Liver (tissue), 3 donors: ENCODE results near the gene XKR7.

Experiments
- EGR1 ChIP-seq, 2 donors: IDR thresholded peaks; 2 replicates each; pipeline ENCODE4 v1.6.1; 2016 to 2018; ENCODE audit warnings: antibody characterized with exemption in 2 of 2, low read depth in 2 of 2
- JUND ChIP-seq, 2 donors: IDR thresholded peaks; 2 replicates each; pipeline ENCODE4 v1.6.1; 2016; ENCODE audit warnings: antibody characterized with exemption in 2 of 2
- RAD21 ChIP-seq, 2 donors: IDR thresholded peaks; 2 replicates each; pipeline ENCODE4 v1.6.1; 2016; ENCODE audit warnings: antibody characterized with exemption in 2 of 2, mild to moderate bottlenecking in 2 of 2
- RXRA ChIP-seq, 2 donors: IDR thresholded peaks; 2 replicates each; pipeline ENCODE4 v1.6.1; 2017 to 2018; ENCODE audit warnings: antibody characterized with exemption in 2 of 2, mild to moderate bottlenecking in 1 of 2
- SP1 ChIP-seq: IDR thresholded peaks from 2 replicates; pipeline ENCODE4 v1.6.1; 2018; ENCODE audit warnings: antibody characterized with exemption, mild to moderate bottlenecking
- TAF1 ChIP-seq: conservative IDR thresholded peaks from 2 replicates; pipeline ENCODE4 v1.6.1; 2016; ENCODE audit warnings: antibody characterized with exemption, mild to moderate bottlenecking
- YY1 ChIP-seq: IDR thresholded peaks from 2 replicates; pipeline ENCODE4 v1.6.1; 2016; ENCODE audit warnings: antibody characterized with exemption, mild to moderate bottlenecking
- TF ChIP-seq, protein P1 (sequence below): fragments of 150-350 bp; IDR thresholded peaks from 2 replicates; pipeline ENCODE4 v1.5.1; 2017; ENCODE audit warnings: improper control_type of control experiment, low read depth, low read length; ENCODE audit not compliant: missing input control
- TF ChIP-seq, protein P2 (sequence below): IDR thresholded peaks from 2 replicates; pipeline ENCODE4 v1.6.1; 2016; ENCODE audit warnings: antibody characterized with exemption
- TF ChIP-seq, protein P3 (sequence below): IDR thresholded peaks from 2 replicates; pipeline ENCODE4 v1.6.1; 2016; ENCODE audit warnings: antibody characterized with exemption
- TF ChIP-seq, protein P4 (sequence below): IDR thresholded peaks from 2 replicates; pipeline ENCODE4 v1.6.1; 2016; ENCODE audit warnings: antibody characterized with exemption, mild to moderate bottlenecking
- donor health status: healthy.
- donor health status: healthy.

DNA sequence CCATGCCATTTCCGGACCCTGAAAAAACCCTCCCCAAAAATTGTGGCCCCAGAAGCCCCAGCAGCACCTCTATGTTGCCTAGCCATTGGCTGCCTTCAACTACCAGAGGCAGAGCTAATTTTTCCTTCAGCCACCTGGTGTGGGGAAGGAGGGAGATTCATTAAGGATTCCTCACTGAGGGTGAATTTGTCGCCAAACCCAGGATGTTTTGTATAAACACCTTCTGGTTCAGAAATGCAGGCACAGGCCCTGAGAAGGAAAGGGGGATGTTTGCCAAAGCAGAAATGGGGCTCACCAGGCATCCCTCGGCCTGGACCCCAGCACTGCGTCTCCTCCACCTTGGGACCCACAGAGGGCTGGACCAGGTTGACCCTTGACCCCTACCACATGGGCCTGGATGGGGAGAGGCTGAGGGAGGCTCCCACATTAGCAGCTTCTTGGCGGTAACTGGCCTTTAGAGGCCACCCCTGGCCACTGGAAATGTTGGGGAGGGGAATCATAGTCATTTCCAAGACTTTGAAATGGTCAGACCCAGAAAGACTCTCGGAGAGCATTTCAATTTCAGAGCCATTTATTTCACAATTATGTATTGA is 14.3 kb upstream of the XKR7 start:
- TF ChIP-seq, protein P1, sequence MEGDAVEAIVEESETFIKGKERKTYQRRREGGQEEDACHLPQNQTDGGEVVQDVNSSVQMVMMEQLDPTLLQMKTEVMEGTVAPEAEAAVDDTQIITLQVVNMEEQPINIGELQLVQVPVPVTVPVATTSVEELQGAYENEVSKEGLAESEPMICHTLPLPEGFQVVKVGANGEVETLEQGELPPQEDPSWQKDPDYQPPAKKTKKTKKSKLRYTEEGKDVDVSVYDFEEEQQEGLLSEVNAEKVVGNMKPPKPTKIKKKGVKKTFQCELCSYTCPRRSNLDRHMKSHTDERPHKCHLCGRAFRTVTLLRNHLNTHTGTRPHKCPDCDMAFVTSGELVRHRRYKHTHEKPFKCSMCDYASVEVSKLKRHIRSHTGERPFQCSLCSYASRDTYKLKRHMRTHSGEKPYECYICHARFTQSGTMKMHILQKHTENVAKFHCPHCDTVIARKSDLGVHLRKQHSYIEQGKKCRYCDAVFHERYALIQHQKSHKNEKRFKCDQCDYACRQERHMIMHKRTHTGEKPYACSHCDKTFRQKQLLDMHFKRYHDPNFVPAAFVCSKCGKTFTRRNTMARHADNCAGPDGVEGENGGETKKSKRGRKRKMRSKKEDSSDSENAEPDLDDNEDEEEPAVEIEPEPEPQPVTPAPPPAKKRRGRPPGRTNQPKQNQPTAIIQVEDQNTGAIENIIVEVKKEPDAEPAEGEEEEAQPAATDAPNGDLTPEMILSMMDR: no peak
- no peak for TF ChIP-seq YY1
- TF ChIP-seq TAF1: no peak
- TF ChIP-seq, protein P2, sequence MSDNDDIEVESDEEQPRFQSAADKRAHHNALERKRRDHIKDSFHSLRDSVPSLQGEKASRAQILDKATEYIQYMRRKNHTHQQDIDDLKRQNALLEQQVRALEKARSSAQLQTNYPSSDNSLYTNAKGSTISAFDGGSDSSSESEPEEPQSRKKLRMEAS: no peak
- no peak for TF ChIP-seq RXRA (IDR thresholded peaks at IDR 0.05)
- no peak for TF ChIP-seq EGR1 (IDR thresholded peaks at IDR 0.05; ENCODE audit: low read depth in 2 of 2)
- TF ChIP-seq RAD21 (IDR thresholded peaks at IDR 0.05): no peak
- TF ChIP-seq, protein P3, sequence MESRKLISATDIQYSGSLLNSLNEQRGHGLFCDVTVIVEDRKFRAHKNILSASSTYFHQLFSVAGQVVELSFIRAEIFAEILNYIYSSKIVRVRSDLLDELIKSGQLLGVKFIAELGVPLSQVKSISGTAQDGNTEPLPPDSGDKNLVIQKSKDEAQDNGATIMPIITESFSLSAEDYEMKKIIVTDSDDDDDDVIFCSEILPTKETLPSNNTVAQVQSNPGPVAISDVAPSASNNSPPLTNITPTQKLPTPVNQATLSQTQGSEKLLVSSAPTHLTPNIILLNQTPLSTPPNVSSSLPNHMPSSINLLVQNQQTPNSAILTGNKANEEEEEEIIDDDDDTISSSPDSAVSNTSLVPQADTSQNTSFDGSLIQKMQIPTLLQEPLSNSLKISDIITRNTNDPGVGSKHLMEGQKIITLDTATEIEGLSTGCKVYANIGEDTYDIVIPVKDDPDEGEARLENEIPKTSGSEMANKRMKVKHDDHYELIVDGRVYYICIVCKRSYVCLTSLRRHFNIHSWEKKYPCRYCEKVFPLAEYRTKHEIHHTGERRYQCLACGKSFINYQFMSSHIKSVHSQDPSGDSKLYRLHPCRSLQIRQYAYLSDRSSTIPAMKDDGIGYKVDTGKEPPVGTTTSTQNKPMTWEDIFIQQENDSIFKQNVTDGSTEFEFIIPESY: no peak
- TF ChIP-seq, protein P4, sequence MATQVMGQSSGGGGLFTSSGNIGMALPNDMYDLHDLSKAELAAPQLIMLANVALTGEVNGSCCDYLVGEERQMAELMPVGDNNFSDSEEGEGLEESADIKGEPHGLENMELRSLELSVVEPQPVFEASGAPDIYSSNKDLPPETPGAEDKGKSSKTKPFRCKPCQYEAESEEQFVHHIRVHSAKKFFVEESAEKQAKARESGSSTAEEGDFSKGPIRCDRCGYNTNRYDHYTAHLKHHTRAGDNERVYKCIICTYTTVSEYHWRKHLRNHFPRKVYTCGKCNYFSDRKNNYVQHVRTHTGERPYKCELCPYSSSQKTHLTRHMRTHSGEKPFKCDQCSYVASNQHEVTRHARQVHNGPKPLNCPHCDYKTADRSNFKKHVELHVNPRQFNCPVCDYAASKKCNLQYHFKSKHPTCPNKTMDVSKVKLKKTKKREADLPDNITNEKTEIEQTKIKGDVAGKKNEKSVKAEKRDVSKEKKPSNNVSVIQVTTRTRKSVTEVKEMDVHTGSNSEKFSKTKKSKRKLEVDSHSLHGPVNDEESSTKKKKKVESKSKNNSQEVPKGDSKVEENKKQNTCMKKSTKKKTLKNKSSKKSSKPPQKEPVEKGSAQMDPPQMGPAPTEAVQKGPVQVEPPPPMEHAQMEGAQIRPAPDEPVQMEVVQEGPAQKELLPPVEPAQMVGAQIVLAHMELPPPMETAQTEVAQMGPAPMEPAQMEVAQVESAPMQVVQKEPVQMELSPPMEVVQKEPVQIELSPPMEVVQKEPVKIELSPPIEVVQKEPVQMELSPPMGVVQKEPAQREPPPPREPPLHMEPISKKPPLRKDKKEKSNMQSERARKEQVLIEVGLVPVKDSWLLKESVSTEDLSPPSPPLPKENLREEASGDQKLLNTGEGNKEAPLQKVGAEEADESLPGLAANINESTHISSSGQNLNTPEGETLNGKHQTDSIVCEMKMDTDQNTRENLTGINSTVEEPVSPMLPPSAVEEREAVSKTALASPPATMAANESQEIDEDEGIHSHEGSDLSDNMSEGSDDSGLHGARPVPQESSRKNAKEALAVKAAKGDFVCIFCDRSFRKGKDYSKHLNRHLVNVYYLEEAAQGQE: no peak
- TF ChIP-seq JUND (IDR thresholded peaks at IDR 0.05): no peak
- TF ChIP-seq SP1: no peak
